ENCODE measurements around the gene NKIRAS2.

- TF ChIP-seq POLR2AphosphoS5 (IDR thresholded peaks at IDR 0.05; ENCODE audit: low read depth, low read length) (no peak), CTCF (IDR thresholded peaks at IDR 0.05) (no peak), REST (IDR thresholded peaks at IDR 0.05; ENCODE audit: insufficient read depth in 1 of 2, low read depth in 2 of 2, low read length in 1 of 2) (no peak)
Observed at GRCh38 chr17:42061646-42062487, 42.0 kb downstream of the NKIRAS2 start.
